BLaER1 (cell line): Measurements from ENCODE around the gene USP5.

Experiments
- H3K27ac ChIP-seq: shearing (Covaris generic); formaldehyde crosslinking; 2 replicates; pipeline ENCODE4 v1.8.1; 2022
- H3K27me3 ChIP-seq: shearing (Covaris generic); formaldehyde crosslinking; 2 replicates; pipeline ENCODE4 v1.8.1; 2022
- H3K36me3 ChIP-seq: shearing (Covaris generic); formaldehyde crosslinking; 2 replicates; pipeline ENCODE4 v1.8.1; 2022
- H3K4me1 ChIP-seq: shearing (Covaris generic); formaldehyde crosslinking; 2 replicates; pipeline ENCODE4 v1.8.1; 2022
- H3K4me2 ChIP-seq: shearing (Covaris generic); formaldehyde crosslinking; 2 replicates; pipeline ENCODE4 v1.8.1; 2022
- H3K4me3 ChIP-seq: shearing (Covaris generic); formaldehyde crosslinking; 2 replicates; pipeline ENCODE4 v1.8.1; 2022
- H3K9ac ChIP-seq: shearing (Covaris generic); formaldehyde crosslinking; 2 replicates; pipeline ENCODE4 v1.8.1; 2022
- H3K9me3 ChIP-seq: shearing (Covaris generic); formaldehyde crosslinking; 2 replicates; pipeline ENCODE4 v1.8.1; 2022
- H4K20me1 ChIP-seq: shearing (Covaris generic); formaldehyde crosslinking; 2 replicates; pipeline ENCODE4 v1.8.1; 2022
- Cebpa-rat ChIP-seq: shearing (Covaris generic); IDR thresholded peaks from 2 replicates; pipeline ENCODE4 v1.8.1; 2022

The USP5 gene

DNA sequence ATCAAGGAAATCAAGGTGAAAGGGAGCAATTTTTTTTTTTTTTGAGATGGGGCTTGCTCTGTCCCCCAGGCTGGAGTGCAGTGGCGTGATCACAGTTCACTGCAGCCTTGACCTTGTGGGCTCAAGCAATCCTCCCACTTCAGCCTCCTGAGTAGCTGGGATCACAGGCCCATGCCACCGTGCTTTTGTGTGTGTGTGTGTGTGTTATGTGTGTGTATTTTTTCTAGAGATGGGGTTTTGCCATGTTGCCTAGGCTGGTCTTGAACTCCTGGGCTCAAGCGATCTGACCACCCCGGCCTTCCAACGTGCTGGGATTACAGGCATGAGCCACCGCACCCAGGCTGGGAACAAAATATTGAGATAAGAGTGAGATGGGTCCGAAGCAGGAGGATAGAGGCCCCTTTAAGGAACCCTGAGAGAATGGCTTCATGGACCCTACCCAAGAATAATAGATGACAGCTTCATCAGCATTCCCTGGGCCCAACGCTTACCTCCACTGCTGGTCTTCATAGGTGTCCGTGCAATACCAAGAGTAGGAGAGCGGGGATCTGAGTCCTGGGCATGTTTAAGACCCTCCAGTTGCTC, 1.9 kb upstream of the USP5 start:
- TF ChIP-seq Cebpa-rat: no peak
- peaks cover 55% of the 10 kb centered on the region for H3K36me3 ChIP-seq
- no peaks in the 10 kb centered on the region for H3K9me3 ChIP-seq

DNA sequence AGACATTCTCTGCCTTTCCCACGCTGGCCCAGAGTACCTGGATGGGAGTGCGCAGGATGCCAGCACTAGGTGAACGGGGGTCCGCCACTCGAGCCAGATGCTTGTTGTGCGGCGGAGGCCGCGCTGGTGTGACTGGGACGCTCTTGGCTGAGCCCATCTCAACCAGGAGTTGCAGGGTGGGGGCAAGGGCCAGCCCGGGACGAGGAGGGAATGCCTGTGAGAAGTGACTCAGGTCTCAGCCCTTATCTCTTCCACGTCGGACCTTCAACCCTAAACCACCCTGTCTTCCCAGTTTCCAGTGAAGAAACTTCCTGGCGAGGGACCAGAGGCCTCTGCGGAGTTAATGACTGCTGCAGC, 1.2 kb upstream of the USP5 start:
- H3K27ac ChIP-seq: peak overlapping the region; percentile 79
- H3K27me3 ChIP-seq: no peaks in the 10 kb centered on the region

More for the DNA sequence above, 1.9 kb upstream of the USP5 start:
- Histone ChIP-seq H4K20me1 (0 out of 2 replicates have a peak, but pooled peaks cover 16% of the 10 kb centered on the region), H3K4me2 (peak overlapping the region; percentile 93), H3K4me3 (peak overlapping the region; percentile 72), H3K4me1 (peaks cover 41% of the 10 kb centered on the region), H3K27ac (peak overlapping the region; percentile 79; the same call in 1 of the 2 replicates), H3K9ac (peak overlapping the region; percentile 83), H3K27me3 (no peaks in the 10 kb centered on the region)

DNA sequence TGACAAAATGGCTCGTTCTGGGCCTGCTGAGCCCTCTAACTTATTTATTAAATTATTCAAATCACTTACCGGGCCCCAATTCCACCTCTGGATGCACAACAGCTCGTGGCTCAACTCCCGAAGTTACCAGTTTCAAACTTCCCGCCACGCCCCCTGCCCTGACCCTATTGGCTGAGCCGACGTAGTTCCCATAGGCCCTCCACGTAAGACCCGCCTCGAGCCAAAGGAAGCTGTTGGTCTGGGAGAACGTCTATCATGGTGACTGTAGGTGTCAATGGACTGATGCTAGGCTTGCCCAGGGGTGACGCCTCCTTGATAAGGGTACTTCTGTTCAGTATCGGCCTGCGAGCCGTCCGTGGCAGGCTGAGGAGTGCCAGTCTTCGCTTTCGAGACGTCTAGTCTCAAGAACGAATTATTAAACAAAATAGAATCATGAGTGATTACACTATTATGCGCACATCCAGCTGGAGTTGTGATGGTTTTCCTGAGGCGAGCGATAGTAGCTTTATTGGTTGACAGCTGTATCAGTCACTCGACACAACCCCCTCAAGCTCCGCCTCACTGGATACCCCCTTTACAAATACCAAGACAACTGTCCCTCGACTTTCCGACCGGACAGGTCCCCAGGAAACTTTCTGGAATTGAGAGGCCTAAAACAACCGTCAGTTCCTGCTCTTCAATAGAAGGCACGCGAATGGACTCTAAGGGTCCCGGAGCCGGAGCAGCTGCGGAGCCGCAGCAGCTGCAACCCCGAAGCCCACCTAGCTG, 613 bp upstream of the USP5 start, which contains the start of gene CDCA3:
TSS of gene CDCA3 (minus strand) at position 134 of the 768 bp plus-strand sequence. CDS start 334 bp downstream, outside the sequence.
- Histone ChIP-seq H3K9ac (peak within 1 kb of the TSS; percentile 83), H3K4me3 (peak within 1 kb of the TSS; percentile 72), H3K4me1 (peaks cover 41% of the 10 kb centered on the region), H3K4me2 (peak within 1 kb of the TSS; percentile 93), H3K36me3 (peaks cover 55% of the 10 kb centered on the region), H3K27ac (peak within 1 kb of the TSS; percentile 85), H3K27me3 (no peaks in the 10 kb centered on the region), H3K9me3 (no peaks in the 10 kb centered on the region), H4K20me1 (0 out of 2 replicates have a peak, but pooled peaks cover 16% of the 10 kb centered on the region)
- TF ChIP-seq Cebpa-rat: no peak

More for the DNA sequence above, 1.2 kb upstream of the USP5 start:
- no peak for TF ChIP-seq Cebpa-rat
- peak overlapping the region; percentile 83 for H3K9ac ChIP-seq
- H3K4me2 ChIP-seq: peak overlapping the region; percentile 93
- H3K9me3 ChIP-seq: no peaks in the 10 kb centered on the region
- H4K20me1 ChIP-seq: 0 out of 2 replicates have a peak, but pooled peaks cover 16% of the 10 kb centered on the region
- peaks cover 55% of the 10 kb centered on the region for H3K36me3 ChIP-seq
- peaks cover 41% of the 10 kb centered on the region for H3K4me1 ChIP-seq
- H3K4me3 ChIP-seq: peak overlapping the region; percentile 72

DNA sequence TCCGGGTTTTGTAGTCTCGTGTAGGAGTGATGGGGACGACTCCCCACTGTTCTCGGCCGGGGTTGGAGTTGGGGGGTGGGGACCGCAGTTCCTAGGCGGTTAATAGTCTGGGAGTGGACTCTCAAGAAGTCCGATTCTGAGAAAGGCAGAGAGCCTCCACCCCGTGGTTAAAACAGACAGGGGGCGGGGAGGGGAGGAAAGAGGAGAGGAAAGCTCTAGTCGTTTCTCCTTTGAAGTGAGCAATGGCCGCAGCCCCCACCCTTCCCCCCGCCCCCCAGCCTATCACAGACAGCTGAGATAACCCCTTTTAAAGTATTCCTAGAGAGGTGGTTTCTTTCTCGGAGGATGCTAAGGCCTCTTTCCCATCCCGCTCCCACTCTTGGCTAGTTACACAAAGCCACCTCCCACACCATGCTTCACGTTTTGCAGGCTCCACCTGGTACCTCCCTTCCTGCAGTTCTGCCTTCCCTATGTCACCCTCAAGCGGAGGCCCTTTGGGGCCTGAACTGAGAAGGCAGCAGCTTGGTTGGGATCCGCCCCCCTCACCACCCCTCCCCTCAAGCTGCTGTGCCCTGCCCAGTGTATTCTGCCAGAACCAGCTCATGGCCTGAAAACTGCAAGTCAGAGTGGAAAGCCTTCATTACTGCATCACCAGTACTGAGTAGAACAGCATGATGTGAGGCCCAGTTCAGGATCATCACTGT, 853 bp downstream of the USP5 start:
- Histone ChIP-seq H3K4me3 (peak overlapping the region; percentile 72), H3K9me3 (no peaks in the 10 kb centered on the region), H3K4me2 (peak overlapping the region; percentile 94), H3K27ac (peak overlapping the region; percentile 48), H3K4me1 (peaks cover 41% of the 10 kb centered on the region), H3K9ac (peak overlapping the region; percentile 77), H4K20me1 (0 out of 2 replicates have a peak, but pooled peaks cover 16% of the 10 kb centered on the region), H3K27me3 (no peaks in the 10 kb centered on the region), H3K36me3 (peaks cover 55% of the 10 kb centered on the region)
- TF ChIP-seq Cebpa-rat: no peak

DNA sequence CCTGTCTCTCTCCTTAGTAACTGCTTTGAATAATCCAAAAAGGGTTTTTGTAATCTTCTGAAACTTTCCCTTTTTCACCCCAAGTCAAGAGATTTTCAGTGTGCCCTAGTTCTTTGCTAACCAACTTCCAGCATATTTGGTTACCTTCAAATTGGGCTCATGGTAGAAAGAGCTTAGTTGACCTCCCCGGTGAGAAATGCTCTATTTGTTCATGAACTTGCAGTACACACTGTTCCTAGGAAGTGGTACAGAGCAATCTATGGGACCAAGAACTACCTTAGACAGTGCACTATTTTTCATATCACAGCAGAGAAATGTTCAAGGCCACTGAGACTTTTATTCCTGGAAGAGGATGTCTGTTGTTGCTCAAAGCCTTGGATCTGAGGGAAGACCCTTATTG, 1.7 kb downstream of the USP5 start:
- Histone ChIP-seq H3K9ac (peak overlapping the region; percentile 77), H3K4me1 (peaks cover 40% of the 10 kb centered on the region), H3K4me3 (peak overlapping the region; percentile 72; the same call in 1 of the 2 replicates), H3K27me3 (no peaks in the 10 kb centered on the region), H3K27ac (peak overlapping the region; percentile 48), H3K36me3 (peaks cover 55% of the 10 kb centered on the region), H3K4me2 (peak overlapping the region; percentile 94), H4K20me1 (0 out of 2 replicates have a peak, but pooled peaks cover 16% of the 10 kb centered on the region), H3K9me3 (no peaks in the 10 kb centered on the region)
- TF ChIP-seq Cebpa-rat: no peak

DNA sequence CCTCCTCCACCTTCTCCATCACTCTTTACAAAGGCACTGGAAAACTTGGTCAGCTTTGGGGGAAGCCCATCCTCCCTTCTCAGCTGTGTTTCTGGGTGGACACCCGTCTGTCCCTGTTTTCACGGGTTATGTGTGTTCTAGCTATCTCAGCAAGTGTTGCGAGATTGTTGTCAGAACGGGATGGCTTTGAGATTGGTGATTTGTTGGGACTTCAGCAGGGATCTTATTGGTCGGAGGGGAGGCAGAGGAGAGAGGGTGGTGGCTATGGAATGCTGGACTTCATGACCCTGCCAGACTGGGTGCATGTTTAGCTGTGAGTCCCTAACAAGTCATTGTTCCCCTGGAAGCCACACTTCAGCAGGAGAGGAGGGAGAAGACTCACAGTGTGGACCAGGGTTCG, 2.1 kb downstream of the USP5 start:
- no peak for TF ChIP-seq Cebpa-rat
- peak overlapping the region; percentile 77; the same call in 1 of the 2 replicates for H3K9ac ChIP-seq
- peak overlapping the region; percentile 94 for H3K4me2 ChIP-seq
- peaks cover 35% of the 10 kb centered on the region for H3K4me1 ChIP-seq
- H3K4me3 ChIP-seq: no peak overlapping the region
- H3K27me3 ChIP-seq: no peaks in the 10 kb centered on the region
- peaks cover 55% of the 10 kb centered on the region for H3K36me3 ChIP-seq
- no peaks in the 10 kb centered on the region for H3K9me3 ChIP-seq
- H3K27ac ChIP-seq: no peak overlapping the region
- 0 out of 2 replicates have a peak, but pooled peaks cover 16% of the 10 kb centered on the region for H4K20me1 ChIP-seq

DNA sequence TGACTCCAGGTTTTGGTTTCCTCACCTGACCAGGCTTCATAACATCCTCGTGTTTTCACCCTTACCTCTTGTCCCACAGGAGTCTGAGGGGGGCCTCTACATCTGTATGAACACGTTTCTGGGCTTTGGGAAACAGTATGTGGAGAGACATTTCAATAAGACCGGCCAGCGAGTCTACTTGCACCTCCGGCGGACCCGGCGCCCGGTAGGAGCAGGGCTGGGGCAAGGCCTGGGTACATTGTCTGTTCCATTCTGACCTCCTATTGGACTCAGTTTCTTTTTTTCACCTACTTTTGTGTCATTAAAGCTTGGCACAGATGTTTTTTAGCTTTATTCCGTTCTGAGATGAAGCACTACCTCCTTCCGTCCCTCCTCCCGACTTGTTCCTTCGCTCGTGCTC, 3.4 kb downstream of the USP5 start:
- H3K9me3 ChIP-seq: no peaks in the 10 kb centered on the region
- H3K27ac ChIP-seq: no peak overlapping the region
- peaks cover 23% of the 10 kb centered on the region for H3K4me1 ChIP-seq
- TF ChIP-seq Cebpa-rat: no peak
- H3K4me2 ChIP-seq: no peak overlapping the region
- H3K9ac ChIP-seq: no peak overlapping the region
- H3K4me3 ChIP-seq: no peak overlapping the region
- H4K20me1 ChIP-seq: 0 out of 2 replicates have a peak, but pooled peaks cover 16% of the 10 kb centered on the region
- peaks cover 55% of the 10 kb centered on the region for H3K36me3 ChIP-seq
- no peaks in the 10 kb centered on the region for H3K27me3 ChIP-seq

DNA sequence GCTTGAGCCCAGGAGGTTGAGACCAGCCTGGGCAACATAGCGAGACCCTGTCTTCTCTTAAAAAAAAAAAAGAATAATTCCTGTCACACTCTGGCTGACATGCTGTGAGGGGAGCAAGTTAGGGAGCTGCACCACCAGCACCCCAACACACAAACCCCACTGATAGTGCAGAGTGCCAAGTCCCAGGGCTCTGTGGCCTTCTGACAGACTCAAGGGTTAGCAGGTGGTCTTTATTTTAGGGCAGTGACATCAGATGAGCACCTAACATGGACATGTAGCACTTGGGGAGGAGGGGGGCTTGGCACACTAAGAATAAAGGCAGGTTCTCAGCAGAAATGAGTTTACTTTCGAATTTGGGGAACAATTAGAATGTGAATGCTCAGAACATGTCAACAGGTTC, 6.8 kb downstream of the USP5 start:
- Histone ChIP-seq H3K27ac (no peak overlapping the region), H3K36me3 (peaks cover 90% of the 10 kb centered on the region), H4K20me1 (0 out of 2 replicates have a peak, but pooled peaks cover 7% of the 10 kb centered on the region), H3K4me3 (no peak overlapping the region), H3K9ac (no peak overlapping the region), H3K4me1 (peaks cover 6% of the 10 kb centered on the region), H3K9me3 (no peaks in the 10 kb centered on the region), H3K27me3 (no peaks in the 10 kb centered on the region), H3K4me2 (no peak overlapping the region)
- TF ChIP-seq Cebpa-rat: no peak

DNA sequence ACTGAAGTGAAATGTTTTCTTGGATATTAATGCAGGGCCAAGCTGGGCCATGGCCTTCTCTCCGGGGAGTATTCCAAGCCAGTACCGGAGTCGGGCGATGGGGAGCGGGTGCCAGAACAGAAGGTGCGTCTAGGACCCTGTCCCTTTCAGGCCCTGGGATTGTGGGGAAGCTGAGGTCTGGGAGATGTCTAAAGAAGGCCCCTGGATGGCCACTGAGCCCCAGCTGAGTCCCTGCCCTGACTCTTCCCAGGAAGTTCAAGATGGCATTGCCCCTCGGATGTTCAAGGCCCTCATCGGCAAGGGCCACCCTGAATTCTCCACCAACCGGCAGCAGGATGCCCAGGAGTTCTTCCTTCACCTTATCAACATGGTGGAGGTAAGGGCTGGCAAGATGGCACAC, 8.2 kb downstream of the USP5 start:
- Histone ChIP-seq H3K27me3 (no peaks in the 10 kb centered on the region), H3K27ac (no peak overlapping the region), H3K36me3 (peaks cover 99% of the 10 kb centered on the region), H3K4me2 (no peak overlapping the region), H4K20me1 (no peaks in the 10 kb centered on the region), H3K4me3 (no peak overlapping the region), H3K9me3 (no peaks in the 10 kb centered on the region), H3K9ac (no peak overlapping the region), H3K4me1 (peaks cover 6% of the 10 kb centered on the region; the same call in 1 of the 2 replicates)
- no peak for TF ChIP-seq Cebpa-rat
